IMR-90 (cell line): ENCODE results near the gene HMX1.

Experiments used
- ELK1 ChIP-seq: fragments of 150-350 bp; IDR thresholded peaks from 2 replicates; pipeline ENCODE4 v1.6.1; 2016; ENCODE audit warnings: low read depth, mild to moderate bottlenecking, low read length, moderate library complexity, borderline replicate concordance
- MAFK ChIP-seq: IDR thresholded peaks from 2 replicates; pipeline ENCODE4 v1.6.1; 2012; ENCODE audit warnings: low read depth, low read length, improper control_type of control experiment
- POLR2A ChIP-seq: IDR thresholded peaks from 2 replicates; pipeline ENCODE4 v1.6.1; 2012; ENCODE audit warnings: mild to moderate bottlenecking, low read depth, low read length
- TF ChIP-seq, protein P1 (sequence below): conservative IDR thresholded peaks from 2 replicates; pipeline ENCODE4 v1.5.1; 2012; ENCODE audit warnings: mild to moderate bottlenecking, low read depth, low read length, improper control_type of control experiment
- TF ChIP-seq, protein P2 (sequence below): fragments of 150-350 bp; IDR thresholded peaks from 2 replicates; pipeline ENCODE4 v1.6.1; 2017; ENCODE audit warnings: mild to moderate bottlenecking, antibody characterized with exemption, low read length, low read depth

DNA sequence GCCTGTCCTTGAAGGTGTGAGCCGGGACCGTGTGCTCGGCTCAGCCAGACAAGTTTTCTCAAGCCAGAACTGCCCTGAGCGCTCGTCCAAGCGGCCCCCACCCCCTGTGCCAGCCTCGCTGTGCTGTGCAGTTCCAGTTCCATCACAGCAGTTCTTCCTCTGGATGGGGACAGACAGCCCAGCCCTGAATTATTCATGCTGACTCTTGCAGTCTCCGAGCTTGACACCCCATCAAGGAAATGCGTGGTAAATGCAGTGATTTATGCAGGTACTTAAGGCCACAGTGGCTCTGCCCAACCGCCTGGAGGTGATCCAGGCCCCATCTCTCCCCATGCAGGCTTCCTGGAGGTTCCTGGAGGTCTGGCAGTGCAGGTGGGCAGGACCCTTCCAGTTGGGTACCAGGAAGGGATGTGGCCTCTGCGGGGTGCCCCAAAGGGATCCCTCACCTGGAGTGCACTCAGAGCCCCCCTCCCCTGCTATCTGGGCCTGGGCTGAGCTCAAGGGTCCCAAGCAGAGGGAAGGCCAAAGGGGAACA, 44.8 kb upstream of the HMX1 start:
- TF ChIP-seq, protein P1, sequence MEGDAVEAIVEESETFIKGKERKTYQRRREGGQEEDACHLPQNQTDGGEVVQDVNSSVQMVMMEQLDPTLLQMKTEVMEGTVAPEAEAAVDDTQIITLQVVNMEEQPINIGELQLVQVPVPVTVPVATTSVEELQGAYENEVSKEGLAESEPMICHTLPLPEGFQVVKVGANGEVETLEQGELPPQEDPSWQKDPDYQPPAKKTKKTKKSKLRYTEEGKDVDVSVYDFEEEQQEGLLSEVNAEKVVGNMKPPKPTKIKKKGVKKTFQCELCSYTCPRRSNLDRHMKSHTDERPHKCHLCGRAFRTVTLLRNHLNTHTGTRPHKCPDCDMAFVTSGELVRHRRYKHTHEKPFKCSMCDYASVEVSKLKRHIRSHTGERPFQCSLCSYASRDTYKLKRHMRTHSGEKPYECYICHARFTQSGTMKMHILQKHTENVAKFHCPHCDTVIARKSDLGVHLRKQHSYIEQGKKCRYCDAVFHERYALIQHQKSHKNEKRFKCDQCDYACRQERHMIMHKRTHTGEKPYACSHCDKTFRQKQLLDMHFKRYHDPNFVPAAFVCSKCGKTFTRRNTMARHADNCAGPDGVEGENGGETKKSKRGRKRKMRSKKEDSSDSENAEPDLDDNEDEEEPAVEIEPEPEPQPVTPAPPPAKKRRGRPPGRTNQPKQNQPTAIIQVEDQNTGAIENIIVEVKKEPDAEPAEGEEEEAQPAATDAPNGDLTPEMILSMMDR = no peak
- TF ChIP-seq MAFK (no peak), POLR2A (no peak), ELK1 (no peak)
- TF ChIP-seq, protein P2, sequence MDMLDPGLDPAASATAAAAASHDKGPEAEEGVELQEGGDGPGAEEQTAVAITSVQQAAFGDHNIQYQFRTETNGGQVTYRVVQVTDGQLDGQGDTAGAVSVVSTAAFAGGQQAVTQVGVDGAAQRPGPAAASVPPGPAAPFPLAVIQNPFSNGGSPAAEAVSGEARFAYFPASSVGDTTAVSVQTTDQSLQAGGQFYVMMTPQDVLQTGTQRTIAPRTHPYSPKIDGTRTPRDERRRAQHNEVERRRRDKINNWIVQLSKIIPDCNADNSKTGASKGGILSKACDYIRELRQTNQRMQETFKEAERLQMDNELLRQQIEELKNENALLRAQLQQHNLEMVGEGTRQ = no peak
